Measurements from ENCODE around the gene KDM6B.
A peak's percentile ranks its signal among the peaks of the same experiment; 100 is the strongest.

KDM6B gene

DNA sequence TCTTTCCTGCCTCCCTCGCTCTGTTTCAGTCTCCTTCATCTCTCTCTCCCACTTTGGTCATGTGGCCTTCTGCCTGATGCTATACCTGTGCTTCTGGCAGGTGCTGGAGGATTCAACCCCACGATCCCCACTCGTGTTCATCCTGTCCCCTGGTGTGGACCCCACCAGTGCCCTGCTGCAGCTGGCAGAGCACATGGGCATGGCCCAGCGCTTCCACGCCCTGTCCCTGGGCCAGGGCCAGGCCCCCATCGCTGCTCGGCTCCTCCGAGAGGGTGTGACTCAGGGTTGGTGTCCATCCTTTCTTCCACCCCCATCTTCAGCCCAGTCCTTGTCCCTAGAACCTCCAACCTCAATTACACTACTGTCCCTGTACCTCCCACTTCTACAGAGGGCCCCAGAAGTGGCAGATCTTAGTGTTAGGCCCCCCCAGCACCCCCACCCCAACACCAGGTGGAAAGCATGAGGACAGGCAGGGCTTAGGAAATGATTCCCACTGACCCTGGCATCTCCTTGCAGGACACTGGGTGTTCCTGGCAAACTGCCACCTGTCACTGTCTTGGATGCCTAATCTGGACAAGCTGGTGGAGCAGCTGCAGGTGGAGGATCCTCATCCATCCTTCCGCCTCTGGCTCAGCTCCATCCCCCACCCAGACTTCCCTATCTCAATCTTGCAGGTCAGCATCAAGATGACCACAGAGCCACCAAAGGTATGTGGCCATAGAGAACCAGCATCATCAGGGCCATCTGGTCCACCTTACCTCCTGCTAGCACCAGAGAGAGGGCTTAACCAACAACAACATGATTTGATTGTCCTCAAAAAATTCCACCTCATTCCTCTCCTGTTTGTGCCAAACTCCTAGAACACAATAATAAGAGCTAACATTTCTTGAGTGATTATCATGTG, 9.7 kb upstream of the KDM6B start:
- no peak for DNase-seq

GRCh38 chr17:7825206-7825990, 8.6 kb upstream of the KDM6B start:
- no peak for DNase-seq

DNA sequence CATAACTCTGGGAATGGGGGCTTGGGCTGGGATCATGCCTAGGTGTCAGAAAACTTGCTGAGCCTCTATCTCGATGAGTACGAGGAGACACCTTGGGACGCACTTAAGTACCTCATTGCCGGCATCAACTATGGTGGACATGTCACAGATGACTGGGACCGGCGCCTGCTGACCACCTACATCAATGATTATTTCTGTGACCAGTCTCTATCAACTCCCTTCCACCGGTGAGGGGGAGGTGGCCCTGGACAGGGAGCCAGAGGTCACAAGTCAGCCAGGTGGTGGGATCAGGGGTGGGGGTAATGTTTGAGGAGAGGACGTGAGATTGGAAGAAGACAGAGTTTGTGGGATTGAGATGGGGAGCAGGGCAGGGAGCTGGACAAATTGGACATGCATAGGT, 3.4 kb upstream of the KDM6B start:
- DNase-seq = no peak

GRCh38 chr17:7831233-7831632, 2.8 kb upstream of the KDM6B start:
- DNase-seq = no peak

DNA sequence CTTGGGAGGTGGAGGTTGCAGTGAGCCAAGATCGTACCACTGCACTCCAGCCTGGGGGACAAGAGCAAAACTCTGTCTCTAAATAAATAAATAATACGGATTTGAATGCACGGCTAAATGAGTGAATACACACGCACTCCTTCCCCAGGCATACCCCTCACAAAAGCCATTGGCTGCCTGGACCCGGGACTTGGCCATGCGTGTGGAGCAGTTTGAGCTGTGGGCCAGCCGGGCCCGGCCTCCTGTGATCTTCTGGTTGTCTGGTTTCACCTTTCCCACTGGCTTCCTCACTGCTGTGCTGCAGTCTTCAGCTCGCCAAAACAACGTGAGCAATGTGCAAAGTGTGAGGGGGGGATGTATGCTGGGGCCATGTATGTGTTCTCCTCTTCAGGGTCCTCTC, 1.6 kb upstream of the KDM6B start:
- DNase-seq = no peak

DNA sequence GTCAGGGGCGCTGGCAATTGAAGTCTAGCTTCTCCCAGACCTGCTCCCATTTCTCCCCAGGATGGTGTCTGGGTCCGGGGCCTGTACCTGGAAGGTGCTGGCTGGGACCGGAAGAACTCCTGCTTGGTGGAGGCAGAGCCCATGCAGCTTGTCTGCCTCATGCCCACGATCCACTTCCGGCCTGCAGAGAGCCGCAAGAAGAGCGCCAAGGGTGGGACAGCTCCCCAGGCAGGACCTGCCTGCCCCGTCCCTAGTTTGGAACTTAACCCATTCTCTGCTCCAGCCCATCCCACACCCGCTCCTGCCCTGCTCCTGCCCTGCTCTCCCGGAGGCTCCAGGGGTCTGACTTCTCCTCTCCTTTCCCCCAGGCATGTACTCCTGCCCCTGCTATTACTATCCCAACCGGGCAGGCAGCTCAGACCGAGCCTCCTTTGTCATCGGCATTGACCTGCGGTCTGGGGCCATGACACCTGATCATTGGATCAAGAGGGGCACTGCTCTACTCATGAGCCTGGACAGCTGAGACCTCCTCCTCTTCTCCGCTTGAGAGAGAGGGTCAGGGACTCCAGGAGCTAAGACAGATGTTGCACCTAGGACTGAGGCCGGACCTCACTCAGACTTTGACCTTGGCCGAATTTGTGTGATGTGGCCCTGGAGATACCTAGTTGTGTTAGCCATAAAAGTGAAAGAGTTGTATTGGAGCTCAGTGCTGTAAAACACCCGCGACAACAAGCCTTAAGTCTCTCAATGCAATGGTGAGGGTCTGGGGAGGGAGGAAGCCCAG, 814 bp upstream of the KDM6B start:
- DNase-seq = no peak

- peak; percentile 20 for DNase-seq
Observed at GRCh38 chr17:7834542-7834956, 532 bp downstream of the KDM6B start.

DNA sequence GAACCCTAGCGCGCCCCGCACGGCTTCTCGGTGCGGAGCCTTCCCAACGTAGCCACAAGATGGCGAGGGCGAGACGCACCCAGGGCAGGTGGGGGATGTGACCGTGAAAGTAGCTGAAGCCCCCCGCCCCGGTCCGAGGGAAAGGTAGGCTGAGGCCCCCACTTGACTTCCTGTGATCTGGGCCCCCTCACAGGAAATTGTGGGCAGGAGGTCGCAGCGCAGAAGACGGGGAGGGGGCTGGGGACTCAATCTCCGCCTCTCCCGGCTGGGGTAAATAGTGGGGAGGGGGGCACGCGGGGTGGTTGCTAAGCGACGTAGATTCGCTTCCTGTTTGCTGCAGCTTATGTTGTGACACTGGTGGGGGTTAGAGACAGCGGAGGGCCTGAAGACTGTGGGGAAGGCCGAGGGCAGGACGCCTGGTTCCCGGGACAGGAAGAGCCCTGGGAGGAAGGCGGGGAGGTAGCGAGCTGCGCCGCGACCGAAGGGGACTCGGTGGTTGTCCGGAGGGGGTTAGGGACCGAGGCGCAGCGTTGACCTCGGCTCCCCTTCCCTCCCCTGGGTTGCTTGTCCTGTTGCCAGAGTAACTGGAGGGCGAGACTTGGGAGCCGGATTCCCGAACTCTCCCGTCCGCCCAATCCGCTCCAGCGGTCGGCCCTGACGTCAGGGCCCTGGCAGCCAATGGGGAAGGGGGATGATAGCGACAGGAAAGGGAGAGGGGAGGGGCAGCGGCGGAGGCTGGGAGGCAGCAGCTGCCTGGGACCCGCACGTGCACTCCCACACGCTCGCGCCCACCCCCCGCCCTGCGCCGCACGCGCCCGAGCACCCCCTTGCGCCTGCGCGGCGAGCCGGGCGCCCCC, 1.2 kb downstream of the KDM6B start:
- DNase-seq = peak; percentile 95

DNA sequence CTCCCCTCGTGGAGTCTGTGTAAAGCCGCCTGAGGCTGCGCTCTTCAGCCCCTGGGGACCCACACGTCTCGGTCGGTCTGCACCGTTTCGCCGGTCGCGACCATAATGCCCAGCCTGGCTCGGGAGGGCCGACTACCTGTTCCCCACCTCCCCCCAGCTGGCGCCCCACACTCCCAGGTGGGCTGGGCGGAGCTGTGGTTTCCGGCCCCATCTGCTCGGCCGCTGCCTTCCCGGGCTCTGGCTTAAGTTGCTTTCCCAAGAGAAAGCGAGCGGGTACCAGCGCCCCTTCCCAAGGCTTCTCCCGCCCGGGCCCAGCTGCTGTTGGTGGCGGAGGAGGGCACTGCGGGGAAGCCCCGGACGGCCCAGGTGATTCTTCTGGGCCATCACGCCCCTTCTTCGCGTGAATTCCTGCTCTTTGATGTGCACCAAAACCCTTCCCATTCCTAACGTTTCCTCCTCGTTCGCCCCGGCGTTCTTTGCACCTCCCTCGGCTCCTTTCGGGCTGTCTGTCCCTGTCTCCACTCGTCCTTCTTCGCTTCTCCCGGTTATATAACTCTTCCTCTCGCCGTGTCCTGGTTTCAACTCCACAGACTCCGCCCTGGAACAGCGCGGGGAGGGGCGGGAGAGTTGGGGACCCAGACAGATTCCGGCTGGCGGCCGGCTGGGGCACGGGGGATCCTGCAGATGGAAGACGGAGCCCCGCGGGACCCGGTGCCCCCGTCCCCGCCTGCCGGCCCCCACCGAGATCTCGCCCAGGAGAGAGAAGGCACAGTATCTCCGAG, 2.0 kb downstream of the KDM6B start:
- no peak for DNase-seq

DNA sequence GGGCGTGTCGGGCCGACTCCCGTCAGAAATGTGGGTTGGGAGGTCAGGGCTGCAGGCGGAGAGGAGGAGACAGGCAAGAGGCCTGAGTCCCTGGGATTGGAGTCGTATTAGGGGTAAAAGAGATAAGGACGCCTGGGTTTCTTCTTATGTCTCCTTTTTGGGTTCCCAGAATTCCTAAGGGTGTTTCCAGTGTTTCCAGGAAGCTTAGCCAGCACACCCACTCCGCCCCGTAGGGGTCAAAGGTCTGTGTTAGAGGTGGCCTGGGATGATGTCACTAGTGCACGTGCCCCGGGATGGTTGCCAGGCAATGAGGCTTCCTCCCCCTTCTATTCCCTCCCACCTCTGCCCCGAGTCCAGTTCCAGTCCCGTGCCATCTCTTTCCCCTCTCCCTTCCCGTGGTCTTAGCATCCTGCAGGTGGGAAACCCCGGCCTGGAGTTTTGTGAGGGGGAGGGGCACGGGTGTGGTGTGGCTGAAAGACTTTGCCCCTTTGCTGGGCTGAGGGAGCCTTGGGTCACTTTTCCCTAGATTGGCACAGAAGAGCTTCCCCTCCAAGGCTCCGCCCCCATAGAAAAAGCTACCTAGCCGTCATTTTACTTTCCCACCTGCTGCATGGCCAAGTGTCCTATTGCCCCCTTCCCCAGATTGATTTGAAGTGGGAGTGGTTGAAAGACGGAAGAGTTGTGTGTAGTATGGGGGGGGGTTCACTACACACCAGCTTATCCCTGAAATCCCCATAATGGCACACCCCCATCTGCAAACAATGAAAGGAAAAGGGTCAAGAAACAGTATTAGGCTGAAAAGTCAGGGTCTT, 2.8 kb downstream of the KDM6B start:
- peak; percentile 83 for DNase-seq

DNA sequence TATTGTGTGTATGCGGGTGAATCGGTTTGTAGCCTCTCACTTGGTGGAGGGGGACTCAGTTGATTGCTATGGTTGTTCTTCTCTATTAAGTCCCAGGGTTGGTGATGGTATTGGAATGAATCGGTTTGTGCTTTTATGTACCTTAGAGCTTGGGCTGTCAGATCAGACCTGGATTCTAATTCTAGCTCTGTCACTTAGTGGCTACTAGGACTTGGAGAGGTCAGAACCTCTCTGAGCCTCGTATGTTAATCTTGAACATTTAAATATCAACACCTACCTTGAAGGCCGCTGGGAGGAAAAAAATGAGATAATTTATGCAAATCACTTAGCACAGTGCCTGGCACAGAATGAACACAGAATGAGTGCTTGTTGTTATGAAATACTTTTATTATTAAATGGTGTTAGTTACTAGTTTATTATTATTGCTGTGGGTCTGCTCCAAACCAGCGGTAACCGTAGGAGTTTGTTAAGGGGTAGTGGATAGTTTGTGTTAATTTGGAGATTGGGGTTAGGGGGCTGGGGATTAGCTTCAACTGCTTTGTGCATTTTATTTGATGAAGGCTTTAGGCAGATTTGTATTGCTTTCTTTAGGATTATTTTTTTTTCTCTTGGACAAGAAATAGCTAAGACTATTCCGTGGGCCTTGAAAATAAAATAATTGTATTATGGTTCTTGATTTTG, 3.5 kb downstream of the KDM6B start:
- peak; percentile 32 for DNase-seq

GRCh38 chr17:7838090-7839075, 4.4 kb downstream of the KDM6B start:
- peak; percentile 53 for DNase-seq

DNA sequence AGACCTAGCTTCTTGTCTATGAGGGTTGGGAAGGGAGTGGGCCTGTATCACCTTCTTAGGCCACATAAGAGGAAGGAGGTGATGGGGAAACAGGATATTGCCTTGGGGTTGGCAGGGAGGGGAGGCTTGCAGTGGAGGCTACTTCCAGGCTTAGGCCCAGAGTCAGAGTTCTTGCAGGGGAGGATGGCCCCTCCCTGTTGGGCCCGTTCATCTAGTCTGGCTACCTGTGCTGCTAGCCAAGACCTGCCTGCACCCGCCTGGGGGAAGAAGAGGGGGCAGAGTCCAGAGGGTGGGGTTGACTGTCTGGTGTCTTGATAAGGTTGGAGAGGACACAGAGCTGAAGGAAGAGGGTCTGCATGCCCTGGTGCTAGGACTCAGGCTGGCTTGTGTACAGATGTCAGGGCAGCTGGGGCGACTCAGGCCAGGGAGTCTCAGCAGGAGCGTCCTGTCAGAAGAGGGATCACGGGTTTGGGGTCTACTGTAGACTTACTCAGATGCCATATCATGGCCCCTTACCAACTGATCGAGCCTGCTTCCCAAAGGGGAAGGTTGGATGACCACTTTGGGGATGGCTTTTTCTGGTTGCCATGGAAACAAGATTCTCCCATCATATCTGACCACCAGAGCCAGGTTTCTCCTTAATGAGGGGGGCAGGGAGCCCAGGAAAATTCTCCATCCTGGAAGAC, 5.3 kb downstream of the KDM6B start:
- no peak for DNase-seq

DNA sequence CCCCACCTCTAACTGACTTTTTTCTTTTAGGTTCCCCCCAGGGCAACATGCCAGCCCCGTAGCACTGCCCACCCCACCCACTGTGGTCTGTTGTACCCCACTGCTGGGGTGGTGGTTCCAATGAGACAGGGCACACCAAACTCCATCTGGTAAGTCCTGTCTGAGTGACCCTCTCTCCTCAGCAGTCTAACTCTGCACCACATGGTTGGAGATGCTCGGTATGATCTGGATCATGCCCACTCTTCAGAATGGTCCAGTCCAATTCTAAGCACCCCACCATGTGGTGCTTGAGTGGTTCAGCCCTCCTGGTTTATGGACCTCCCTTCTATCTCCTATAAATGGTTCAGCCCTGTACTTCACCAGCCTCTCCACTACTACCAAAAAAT, 5.9 kb downstream of the KDM6B start:
- DNase-seq = peak; percentile 47

DNA sequence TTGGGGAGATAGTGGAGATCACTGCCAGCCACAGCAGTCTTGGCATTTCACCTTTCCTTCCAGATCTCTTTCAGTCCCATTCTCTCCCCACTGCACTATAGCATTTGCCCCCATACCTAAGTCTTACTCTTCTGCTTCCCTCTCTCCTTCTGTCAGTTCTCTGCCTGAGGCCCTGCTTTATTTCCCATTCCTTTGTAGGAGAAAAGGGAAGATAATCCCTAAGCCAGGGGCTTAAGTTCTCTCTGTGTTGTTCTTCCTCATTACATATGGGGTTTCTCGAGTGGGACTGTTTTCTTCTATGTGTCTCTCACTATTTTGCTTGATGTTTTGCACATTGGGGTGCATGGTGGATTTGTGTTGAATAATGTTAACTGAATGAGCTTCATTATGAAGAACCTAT, 6.4 kb downstream of the KDM6B start:
- DNase-seq = no peak

DNA sequence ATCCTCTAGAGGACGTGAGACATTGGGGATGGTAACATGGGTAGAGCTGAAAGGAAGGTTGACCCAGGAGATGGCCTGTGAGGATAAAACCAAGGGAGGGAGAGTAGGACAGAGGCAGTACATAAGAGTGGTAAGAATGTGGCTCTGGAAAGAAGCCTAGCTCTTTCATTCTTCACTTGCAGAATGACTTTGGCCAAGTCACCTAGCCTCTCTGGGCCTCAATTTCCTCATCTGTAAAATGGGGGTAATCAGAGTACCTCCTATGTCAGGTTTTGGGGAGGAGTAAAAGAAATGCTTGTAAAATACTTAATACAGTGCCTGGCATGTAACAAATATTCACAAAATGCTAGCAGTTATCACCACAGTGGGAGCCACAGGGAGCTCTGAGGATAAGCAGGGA, 6.9 kb downstream of the KDM6B start:
- no peak for DNase-seq

GRCh38 chr17:7841396-7841914, 7.4 kb downstream of the KDM6B start:
- DNase-seq = peak; percentile 82

DNA sequence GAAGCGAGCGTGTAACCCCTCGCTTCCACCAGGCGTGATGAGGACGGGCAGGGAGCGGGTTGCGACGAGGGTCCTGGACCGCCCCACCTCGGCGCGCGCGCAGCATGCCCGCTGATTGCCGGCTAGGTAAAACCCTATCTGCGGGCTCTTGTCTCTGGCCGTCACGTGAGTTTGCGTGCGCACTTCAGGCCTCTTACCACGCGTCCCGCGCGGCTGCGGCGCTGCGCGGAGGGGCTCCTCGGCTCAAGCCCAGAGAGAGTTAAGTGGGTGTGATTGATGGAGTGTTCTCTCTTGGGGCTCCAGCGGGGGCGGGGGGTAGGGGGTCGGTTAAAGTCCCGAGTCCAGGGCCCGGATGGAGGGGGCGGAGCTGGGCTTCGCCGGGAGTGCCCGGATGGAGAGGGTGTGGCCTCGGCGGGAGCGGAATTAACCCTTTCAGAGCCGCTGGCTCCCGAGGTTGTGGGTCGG, 7.9 kb downstream of the KDM6B start:
- DNase-seq = peak; percentile 87

All from activated CD4-positive, alpha-beta T cell treated with anti-CD3 and anti-CD28 coated beads, Interleukin-2, amount 50 U/mL, for 16 hours (primary cell).